GM21576 (cell line): Measurements from ENCODE around the gene CBFA2T2.

Source experiments
- ATAC-seq: cut with Tn5 transposase; IDR thresholded peaks from one replicate; pipeline ENCODE4 v1.9.1; 2021; ENCODE audit warnings: mild to moderate bottlenecking, moderate library complexity; ENCODE audit not compliant: unreplicated experiment

Gene CBFA2T2

DNA sequence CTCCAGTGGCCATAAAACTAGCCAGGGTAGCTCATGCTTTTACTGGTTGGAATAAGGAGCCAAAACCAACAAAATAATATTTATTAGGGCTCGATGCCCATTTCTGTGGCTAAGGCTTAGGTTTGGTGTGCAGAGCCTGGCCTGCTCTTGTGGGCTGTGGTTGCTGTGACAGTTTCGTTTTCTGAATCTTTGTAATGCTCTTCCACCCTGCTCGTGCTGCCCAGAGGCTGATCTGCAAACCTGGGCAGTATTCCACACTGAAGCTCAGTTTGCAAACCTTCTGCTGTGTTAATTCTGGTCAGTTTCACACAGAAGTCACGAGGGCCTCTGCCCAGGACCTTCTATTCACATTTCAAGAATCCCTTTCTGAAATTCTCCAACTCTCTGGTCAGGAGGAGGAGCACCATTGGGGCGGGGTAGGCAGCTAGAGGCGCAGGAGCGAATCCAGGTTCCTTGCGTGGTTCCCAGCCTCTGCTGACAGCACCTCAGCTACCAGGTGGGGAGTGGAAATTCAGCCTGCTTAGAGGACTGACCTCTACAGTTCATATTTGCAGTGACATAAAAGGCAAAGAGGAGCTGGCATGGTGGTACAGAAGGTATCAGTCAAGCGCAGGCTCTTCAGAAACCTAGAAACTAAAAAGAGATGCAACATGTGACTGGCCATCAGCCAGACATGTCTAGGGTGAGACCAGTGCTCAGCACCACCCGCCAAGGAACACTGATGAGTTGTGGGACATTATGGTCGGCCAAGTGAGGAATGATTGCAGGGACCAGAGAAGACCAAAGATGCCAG is 157.9 kb downstream of the CBFA2T2 start:
- peak; percentile 73 for ATAC-seq

DNA sequence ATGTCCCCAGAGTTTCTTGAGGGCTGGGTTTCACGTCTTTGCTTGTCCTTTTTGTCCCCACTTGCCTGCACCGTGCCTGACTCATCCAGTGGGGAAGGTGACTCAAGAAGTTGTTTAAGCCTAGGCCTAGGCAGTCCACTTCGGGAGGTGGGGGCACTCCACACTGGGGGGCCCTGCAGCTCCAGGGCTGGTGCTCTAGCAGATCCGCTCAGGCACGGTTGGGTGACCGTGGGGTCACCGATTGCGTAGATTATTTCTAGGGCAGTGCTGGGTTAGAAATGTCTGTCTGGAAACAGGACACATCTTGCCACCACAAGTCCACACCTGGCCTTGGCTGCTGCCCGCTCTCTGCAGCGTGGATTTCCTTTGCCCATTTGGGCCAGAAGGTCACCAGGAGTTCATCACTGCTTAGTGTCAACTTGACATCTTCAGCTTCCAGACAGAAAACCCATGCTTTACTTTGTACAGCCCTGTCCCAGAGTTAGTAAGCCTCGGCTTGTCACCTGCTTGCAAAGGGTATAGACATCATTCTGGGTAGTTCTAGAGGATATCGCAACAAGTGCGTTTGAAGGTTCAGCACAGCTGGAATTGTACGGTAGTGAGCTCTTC is 158.6 kb downstream of the CBFA2T2 start:
- no peak for ATAC-seq

DNA sequence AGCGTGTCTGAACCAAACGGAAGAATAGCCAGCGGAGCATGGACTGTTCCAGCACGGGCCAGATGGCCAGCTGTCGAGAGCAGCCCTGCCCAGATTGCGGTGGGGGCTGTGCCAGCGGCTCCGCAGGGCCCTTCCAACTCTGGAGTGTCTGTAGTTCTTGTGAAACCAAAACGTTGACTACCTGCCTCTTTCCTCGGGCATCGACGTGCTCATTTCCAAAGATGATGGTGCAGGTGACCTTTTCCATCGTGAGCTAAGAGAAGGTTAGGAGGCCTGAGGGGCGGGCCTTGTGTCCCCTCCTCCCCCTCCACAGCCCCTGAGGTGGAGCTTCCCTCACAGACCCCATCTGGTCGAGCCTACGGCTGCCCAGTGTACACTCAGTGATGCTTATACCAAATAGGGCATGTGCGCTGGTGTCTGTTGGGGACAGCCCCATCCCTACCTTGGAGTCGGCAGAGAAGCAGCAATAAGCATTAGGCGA is 159.3 kb downstream of the CBFA2T2 start:
- no peak for ATAC-seq

DNA sequence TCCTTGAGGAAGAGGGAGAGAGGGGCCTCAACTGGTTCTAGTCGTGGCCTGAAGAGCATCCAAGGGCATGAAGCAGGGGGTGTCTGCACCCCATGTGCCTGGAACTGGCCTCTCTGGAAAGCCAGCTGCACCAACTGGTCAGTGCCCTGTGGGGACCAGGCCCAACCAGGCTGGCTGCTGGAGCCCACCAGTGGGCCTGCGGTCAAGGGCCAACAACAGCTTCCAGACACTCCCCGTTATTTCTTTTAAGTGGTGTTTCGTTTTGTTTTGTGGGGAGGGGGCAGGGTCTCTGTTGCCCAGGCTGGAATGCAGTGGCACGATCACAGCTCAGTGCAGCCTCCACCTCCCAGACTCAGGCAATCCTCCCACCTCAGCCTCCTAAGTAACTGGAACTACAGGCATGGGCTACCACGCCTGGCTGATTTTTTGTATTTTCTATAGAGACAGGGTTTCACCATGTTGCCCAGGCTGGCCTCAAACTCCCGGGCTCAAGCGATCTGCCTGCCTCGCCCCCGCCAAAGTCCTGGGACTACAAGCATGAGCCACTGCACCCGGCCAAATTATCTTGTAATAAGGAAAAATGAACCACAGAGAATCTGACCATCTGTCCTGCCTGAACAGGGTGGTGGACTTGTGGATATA is 160.3 kb downstream of the CBFA2T2 start:
- ATAC-seq: no peak

- no peak for ATAC-seq
These were observed 161.1 kb downstream of the CBFA2T2 start for GRCh38 chr20:33650753-33651561.

- no peak for ATAC-seq
These were observed 161.7 kb downstream of the CBFA2T2 start for GRCh38 chr20:33651562-33652048.

DNA sequence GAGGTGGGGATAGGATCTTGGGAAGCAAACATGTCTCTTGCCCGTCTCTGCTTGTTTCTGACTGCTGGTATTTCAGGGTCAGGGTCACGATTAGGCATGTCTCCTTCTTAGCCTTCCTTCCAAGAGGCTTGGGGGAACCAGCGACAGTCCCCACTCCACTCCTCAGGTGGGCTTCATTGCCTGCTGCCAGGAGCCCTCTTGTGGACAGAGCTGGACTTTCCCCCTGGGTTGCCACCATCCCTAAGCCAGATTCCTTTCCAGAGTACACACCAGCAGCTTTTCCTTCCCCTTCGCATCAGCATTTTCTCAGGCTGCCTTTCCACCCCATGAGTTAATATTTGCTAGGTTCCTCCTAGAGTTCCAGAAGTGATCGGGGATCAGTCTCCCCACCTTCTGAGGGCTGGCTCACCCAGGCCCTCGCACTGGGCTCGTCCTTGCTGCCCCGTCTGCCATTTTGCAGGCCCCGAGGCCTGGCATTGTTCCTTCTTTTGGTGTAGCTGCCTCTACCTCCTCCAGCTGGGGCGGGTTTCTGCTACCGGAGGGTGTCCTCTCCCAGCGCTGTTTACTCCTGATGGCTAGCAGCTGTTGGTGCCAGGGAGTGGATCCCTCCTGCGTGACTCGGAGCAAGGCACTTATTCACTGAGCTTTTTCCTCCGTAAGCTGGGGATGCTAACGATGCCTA is 163.5 kb downstream of the CBFA2T2 start:
- no peak for ATAC-seq

DNA sequence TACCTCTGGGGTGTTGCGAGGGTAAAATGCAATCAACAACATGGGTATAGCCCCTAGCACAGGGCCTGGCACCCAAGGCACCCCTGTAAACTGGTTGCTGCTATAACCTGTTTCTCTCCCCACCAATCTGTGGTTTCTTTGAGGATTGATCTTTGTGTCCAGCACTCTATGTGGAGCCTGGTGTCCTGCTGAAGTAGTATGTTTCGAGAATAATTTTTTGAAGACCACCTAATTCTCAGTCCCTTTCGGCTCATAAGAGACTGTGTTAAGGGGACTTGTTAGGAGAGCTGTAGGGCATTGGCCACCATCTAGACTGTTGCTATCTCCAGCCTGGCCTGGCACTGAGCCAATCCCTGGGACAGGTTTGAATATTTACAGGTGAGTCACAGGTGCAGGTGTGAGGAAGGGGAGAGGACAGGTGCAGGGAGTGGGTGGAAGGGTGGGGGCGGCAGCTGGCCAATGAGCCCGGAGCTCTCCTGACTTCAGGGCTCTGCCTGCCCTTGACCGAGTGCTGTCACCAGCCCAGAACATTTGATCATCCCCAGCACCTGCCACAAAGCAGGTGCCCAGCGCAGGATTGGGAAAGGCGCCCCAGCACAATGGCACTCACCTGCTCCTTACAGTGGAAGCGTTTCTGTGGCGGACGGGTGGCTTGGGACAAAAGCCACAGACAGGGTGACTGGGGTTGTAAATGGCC is 164.2 kb downstream of the CBFA2T2 start:
- no peak for ATAC-seq

GRCh38 chr20:33654680-33655161 is 164.8 kb downstream of the CBFA2T2 start:
- no peak for ATAC-seq

- ATAC-seq: no peak
These were observed 165.3 kb downstream of the CBFA2T2 start for GRCh38 chr20:33655164-33655563.

DNA sequence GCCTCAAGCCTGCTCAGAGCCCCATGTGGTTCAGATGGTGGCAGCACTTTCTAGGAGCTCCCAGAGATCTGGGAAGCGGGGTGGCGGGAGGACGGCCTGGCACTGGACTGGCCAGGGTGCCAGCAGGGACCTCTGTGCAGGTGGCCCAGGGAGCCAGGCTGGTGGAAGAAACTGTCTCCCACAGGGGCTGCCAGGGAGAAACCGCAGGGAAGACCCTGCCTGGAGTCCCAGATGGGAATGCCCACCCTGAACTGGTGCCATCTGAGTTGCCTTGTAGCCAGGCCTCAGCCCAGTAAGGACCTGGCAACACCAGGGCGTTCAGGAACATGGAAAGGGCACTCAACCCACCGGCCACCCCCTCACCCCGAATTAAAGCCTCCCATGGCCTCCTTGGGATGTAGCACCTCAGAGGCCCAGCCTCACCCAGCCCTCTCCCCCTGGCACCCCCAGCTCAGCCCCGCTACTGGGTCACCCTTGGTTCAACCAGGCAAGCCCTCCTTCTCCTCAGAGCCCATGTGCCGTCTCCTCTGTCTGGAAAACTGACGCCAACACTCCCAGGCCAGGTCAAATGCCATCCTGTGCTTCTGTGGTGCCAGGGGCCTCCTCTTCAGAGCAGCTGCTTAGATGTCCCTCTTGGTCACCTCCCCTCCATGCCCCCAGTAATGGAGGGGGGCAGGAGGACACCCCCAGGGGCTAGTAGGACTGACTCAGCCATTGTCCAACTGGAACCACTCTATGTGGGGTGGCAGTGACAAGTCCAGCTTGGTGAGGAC is 166.3 kb downstream of the CBFA2T2 start:
- no peak for ATAC-seq

- no peak for ATAC-seq
These were observed 167.1 kb downstream of the CBFA2T2 start for GRCh38 chr20:33656783-33657703.

DNA sequence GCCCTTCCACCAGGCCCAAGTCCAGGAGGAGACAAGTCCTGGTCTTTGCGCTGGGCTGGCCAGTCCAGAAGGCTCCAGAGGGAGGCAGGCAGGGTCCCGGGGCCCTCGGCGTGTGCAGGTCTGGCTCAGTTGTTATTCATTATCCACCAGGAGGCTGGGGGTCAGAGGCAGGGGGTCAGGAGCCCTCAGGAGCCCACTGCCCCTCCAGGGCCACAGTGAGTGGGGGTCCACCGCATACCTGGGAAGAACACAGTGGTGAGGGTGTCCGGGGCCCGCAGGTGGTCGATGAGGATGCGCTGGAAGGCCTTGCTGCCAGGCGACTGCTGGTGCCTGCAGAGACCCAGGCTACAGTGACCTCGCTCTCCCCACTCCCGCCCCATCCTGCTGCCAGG is 167.8 kb downstream of the CBFA2T2 start:
- ATAC-seq: no peak

DNA sequence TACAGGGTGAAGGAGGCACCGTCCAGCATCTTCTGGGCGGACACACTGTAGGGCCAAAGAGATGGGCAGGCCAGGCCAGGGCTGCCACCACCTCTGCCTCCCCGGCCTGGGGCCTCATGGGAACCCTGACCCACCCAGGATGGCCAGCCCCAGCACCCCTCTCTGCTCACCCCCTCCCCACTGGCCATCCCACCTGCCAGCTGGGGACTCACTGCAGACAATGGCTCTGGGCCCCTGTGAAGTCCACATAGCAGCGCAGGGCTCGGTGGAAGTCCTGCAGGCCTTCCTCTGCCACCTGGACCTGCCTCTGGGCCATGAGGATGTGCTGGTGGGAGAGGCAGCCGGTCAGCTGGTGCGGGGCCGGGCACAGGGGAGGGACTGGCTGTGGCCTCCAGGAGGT is 168.6 kb downstream of the CBFA2T2 start:
- ATAC-seq: no peak

- no peak for ATAC-seq
These were observed 169.0 kb downstream of the CBFA2T2 start for GRCh38 chr20:33658929-33659328.

DNA sequence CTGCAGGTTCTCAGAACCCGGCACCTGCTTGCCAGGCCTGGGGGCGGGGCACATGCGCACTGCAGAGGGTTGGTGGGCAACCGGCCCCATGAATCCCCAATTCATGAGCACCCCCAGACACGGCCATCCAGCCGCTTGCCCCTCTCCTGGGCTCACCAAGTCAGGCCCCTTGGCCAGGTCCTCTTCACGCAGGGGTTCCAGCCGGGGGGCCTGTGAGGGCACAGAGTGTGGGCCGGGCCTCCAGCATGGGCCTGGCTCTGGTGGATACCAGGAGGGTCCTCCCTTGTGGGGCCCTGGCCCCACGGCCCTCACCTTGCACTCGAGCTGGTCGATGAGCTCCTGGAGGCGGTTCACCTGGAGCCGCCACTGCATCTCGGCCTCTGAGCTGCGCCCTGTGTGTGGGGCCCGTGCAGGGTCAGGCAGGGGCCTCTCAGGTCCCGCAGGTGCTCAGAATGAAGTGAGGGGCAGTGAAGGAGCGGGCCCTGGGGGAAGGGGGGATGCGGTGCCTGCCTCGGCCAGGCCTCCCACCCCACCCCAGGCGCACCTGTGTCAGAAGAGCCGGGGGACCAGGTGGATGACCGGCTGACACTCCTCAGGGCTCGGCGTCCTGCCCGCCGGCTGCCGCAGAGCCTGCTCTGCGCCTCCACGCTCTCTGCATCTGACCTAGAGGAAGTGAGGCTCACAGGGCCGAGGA is 169.6 kb downstream of the CBFA2T2 start:
- ATAC-seq: no peak

DNA sequence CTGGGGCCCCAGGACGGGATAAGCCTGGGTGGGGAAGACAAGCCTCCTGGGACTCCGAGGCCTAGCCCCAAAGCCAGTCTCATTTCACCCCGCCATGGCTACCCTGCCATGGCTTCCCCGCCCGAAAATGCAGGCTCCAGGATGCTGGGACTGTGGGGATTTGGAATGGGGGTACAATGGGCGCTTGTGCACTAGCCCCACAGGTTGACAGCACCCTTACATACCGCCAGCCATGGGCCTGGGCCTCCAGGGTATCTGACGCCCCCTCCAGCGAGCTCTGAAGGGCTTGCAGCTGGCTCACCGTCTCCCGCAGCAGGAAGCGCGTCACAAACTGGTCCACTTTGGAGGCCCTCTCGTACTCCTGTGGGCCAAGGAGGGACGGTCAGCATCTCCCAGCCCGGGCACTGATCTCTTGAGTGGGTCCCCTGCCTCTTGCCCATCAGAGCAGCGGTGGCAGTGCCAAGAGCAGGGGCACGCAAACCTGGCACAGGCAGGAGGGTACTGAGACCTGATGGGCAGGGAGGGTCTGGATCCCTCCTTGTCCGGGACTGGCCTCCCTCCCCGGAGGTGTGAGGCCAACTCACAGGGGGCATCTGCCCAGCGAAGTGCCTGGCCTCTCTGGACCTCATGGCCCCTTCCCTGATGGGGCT is 170.3 kb downstream of the CBFA2T2 start:
- ATAC-seq: no peak
